ENCODE results near the gene SAE1. TPM values are rescaled to one million over a fixed set of nuclear protein-coding genes. Genes with fewer than 3 reads are reported as not detected.
A peak's percentile ranks its signal among the peaks of the same experiment; 100 is the strongest.

The SAE1 gene
- total RNA-seq, 1 donor from 2014 or later: 140 TPM

DNA sequence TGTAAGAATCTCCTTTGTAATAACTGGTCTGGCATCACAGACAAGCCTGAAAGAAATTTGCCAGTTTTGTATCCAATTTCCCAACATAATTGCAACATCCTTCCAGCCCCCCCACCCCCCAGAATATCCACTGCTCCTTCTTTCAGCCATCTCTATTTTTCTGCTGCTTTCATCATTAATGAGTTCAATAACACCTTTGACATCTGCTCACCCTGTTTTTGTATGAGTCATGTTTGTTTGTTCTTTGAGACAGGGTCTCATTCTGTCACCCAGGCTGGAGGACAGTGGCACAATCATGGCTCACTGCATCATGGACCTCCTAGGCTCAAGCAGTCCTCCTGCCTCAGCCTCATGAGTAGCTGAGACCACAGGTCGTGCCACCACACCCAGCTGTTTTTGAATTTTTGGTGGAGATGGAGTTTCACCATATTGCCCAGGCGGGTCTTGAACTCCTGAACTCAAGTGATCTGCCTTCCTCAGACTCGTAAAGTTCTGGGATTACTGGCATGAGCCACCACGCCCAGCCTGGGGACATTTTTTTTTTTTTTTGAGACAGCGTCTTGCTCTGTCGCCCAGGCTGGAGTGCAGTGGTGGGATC lies 10.1 kb upstream of the SAE1 start:
- TF ChIP-seq, protein P1, sequence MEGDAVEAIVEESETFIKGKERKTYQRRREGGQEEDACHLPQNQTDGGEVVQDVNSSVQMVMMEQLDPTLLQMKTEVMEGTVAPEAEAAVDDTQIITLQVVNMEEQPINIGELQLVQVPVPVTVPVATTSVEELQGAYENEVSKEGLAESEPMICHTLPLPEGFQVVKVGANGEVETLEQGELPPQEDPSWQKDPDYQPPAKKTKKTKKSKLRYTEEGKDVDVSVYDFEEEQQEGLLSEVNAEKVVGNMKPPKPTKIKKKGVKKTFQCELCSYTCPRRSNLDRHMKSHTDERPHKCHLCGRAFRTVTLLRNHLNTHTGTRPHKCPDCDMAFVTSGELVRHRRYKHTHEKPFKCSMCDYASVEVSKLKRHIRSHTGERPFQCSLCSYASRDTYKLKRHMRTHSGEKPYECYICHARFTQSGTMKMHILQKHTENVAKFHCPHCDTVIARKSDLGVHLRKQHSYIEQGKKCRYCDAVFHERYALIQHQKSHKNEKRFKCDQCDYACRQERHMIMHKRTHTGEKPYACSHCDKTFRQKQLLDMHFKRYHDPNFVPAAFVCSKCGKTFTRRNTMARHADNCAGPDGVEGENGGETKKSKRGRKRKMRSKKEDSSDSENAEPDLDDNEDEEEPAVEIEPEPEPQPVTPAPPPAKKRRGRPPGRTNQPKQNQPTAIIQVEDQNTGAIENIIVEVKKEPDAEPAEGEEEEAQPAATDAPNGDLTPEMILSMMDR (conservative IDR thresholded peaks at IDR 0.05; ENCODE audit: low read depth, low read length): no peak
- no peak for DNase-seq (ENCODE audit: low read depth)
- H3K4me3 ChIP-seq (ENCODE audit: low read depth, low read length): no peak overlapping the region

- TF ChIP-seq, protein P1 (conservative IDR thresholded peaks at IDR 0.05; ENCODE audit: low read depth, low read length): no peak
- H3K4me3 ChIP-seq (ENCODE audit: low read depth, low read length): no peak overlapping the region
- DNase-seq (ENCODE audit: low read depth): no peak
Measured at GRCh38 chr19:47122359-47123335, 8.0 kb upstream of the SAE1 start.

GRCh38 chr19:47123406-47123805 lies 7.2 kb upstream of the SAE1 start:
- H3K4me3 ChIP-seq (ENCODE audit: low read depth, low read length): no peak overlapping the region
- DNase-seq (ENCODE audit: low read depth): no peak
- TF ChIP-seq, protein P1 (conservative IDR thresholded peaks at IDR 0.05; ENCODE audit: low read depth, low read length): no peak

DNA sequence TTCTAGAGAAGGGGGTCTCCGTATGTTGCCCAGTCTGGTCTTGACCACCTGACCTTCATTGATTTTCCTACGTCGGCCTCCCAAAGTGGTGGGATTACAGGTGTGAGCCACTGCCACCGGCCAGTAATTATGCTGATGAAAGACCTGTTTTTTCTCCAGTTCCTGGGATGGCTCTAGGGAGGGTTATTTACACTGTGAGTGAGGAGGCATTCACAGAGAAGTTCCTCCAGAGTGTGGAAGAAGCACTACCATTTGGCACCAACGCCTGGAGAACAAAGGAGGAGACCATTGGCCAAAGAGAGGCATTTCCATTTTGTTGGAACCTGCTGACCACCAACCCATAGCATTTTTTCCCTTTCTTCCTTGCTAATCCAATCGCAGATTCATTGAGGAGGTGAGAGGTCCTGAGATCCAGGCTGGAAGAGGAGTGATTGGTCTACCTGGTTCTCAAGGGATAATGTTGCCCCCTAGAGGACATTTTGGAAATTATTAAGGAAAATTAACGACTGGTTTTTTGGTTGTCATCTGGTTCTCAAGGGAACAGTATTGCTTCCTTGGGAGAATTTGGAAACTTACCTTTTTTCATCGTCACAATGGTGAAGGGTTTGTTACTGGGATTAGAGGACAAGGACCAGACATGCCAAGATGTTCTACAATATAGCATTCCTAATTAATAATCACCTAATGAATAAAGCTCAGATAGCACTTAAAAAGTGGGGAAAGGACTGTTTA lies 5.5 kb upstream of the SAE1 start:
- no peak for DNase-seq (ENCODE audit: low read depth)
- TF ChIP-seq, protein P1 (conservative IDR thresholded peaks at IDR 0.05; ENCODE audit: low read depth, low read length): peak; percentile 67
- no peak overlapping the region for H3K4me3 ChIP-seq (ENCODE audit: low read depth, low read length)

GRCh38 chr19:47125669-47125938 lies 5.0 kb upstream of the SAE1 start:
- TF ChIP-seq, protein P1 (conservative IDR thresholded peaks at IDR 0.05; ENCODE audit: low read depth, low read length): no peak
- no peak for DNase-seq (ENCODE audit: low read depth)

GRCh38 chr19:47129579-47129978 lies 1.1 kb upstream of the SAE1 start:
- DNase-seq (ENCODE audit: low read depth): no peak
- H3K4me3 ChIP-seq (ENCODE audit: low read depth, low read length): no peak overlapping the region
- TF ChIP-seq, protein P1 (conservative IDR thresholded peaks at IDR 0.05; ENCODE audit: low read depth, low read length): no peak

More at GRCh38 chr19:47125669-47125938, 5.0 kb upstream of the SAE1 start:
- H3K4me3 ChIP-seq (ENCODE audit: low read depth, low read length): no peak overlapping the region
